Endothelial cell of umbilical vein (primary cell): ENCODE data around the gene COA7. TPM values are rescaled to one million over a fixed set of nuclear protein-coding genes. Genes with fewer than 3 reads are reported as not detected.

Source experiments
- BruUV-seq: library from RNA; stranded (reverse); fragments of 400-500 nt; replicated peaks from 2 replicates; lab custom pipeline; 2021; lab: Mats Ljungman, UMichigan
- CTCF ChIA-PET: fragments of 300-600, 350-600 bp; sonication (Branson Sonifier 250); formaldehyde crosslinking; loops from one replicate; lab custom pipeline; 2021; ENCODE audit warnings: antibody characterized with exemption, inconsistent platforms; lab: Charles Lee
- POLR2A ChIA-PET: fragments of 300-600, 350-600 bp; sonication (Branson Sonifier 250); formaldehyde crosslinking; loops from one replicate; lab custom pipeline; 2021; ENCODE audit warnings: antibody characterized with exemption, inconsistent platforms; lab: Charles Lee
- DNase-seq: peaks from one replicate; pipeline ENCODE4 v3.0.0-alpha.2; 2011; ENCODE audit warnings: low read depth, low spot score
- FAIRE-seq: peaks from 2 replicates; lab custom pipeline; 2011; peaks lifted over from hg19 to GRCh38; lab: Jason Lieb, UNC
- H2AFZ ChIP-seq: 2 replicates; pipeline ENCODE4 v1.6.0; 2012; ENCODE audit warnings: low read depth, low read length, control low read depth, inconsistent platforms
- H3K27ac ChIP-seq: 2 replicates; pipeline ENCODE4 v1.5.1; 2011; ENCODE audit warnings: low read depth, mild to moderate bottlenecking, control low read depth, low read length, moderate library complexity; ENCODE audit not compliant: insufficient read depth
- H3K27me3 ChIP-seq, 2 experiments: 2 replicates each; pipeline versions ENCODE4 v1.6.0 to v1.6.1; 2011; ENCODE audit warnings: low read length in 2 of 2, mixed read lengths in 1 of 2; ENCODE audit not compliant: control insufficient read depth in 2 of 2, insufficient read depth in 2 of 2
- H3K36me3 ChIP-seq, 2 experiments: 2 replicates in 1 of 2; 3 replicates in 1 of 2; pipeline ENCODE4 v1.5.1; 2011; ENCODE audit warnings: low read length in 2 of 2, mild to moderate bottlenecking in 1 of 2, moderate library complexity in 1 of 2; ENCODE audit not compliant: control insufficient read depth in 2 of 2, insufficient read depth in 2 of 2; ENCODE audit errors: extremely low read depth in 1 of 2
- H3K4me1 ChIP-seq: 3 replicates; pipeline ENCODE4 v1.5.1; 2011; ENCODE audit warnings: mild to moderate bottlenecking, low read length; ENCODE audit not compliant: control insufficient read depth, insufficient read depth; ENCODE audit errors: extremely low read depth
- H3K4me2 ChIP-seq: 2 replicates; pipeline ENCODE4 v1.6.1; 2011; ENCODE audit warnings: low read length, control low read depth, mixed read lengths; ENCODE audit not compliant: insufficient read depth
- H3K4me3 ChIP-seq, 3 experiments: fragments of 200-600 bp in 1 of 3; sonication (generic), shearing (Covaris generic) in 1 of 3; replicated peaks in 1 of 3; 2 replicates each; pipeline ENCODE4 v1.5.1; 2011 to 2016; ENCODE audit warnings: control low read depth in 3 of 3, low read length in 3 of 3, mild to moderate bottlenecking in 2 of 3, inconsistent platforms in 1 of 3, low read depth in 1 of 3, moderate library complexity in 1 of 3; ENCODE audit not compliant: insufficient read depth in 1 of 3
- H3K79me2 ChIP-seq: 2 replicates; pipeline ENCODE4 v1.6.0; 2012; ENCODE audit warnings: low read length, inconsistent platforms; ENCODE audit not compliant: control insufficient read depth, insufficient read depth
- H3K9ac ChIP-seq: replicated peaks from 2 replicates; pipeline ENCODE3; 2011; ENCODE audit warnings: low read length, control low read depth; ENCODE audit not compliant: insufficient read depth; ENCODE audit errors: extremely low read depth
- H3K9me1 ChIP-seq: replicated peaks from 3 replicates; pipeline ENCODE4 v1.6.0; 2011; ENCODE audit warnings: mild to moderate bottlenecking, low read length; ENCODE audit not compliant: control insufficient read depth, insufficient read depth; ENCODE audit errors: extremely low read depth
- H3K9me3 ChIP-seq: replicated peaks from 2 replicates; pipeline ENCODE4 v1.5.1; 2012; ENCODE audit warnings: low read length, inconsistent platforms; ENCODE audit not compliant: control insufficient read depth, insufficient read depth
- H4K20me1 ChIP-seq: replicated peaks from 2 replicates; pipeline ENCODE3; 2011; ENCODE audit warnings: mild to moderate bottlenecking, low read length; ENCODE audit not compliant: control insufficient read depth, insufficient read depth; ENCODE audit errors: extremely low read depth
- EZH2 ChIP-seq: IDR thresholded peaks from 2 replicates; pipeline ENCODE4 v1.6.1; 2012; ENCODE audit warnings: borderline replicate concordance, low read depth, mild to moderate bottlenecking, moderate library complexity, low read length, inconsistent platforms; ENCODE audit not compliant: severe bottlenecking
- FOS ChIP-seq: IDR thresholded peaks from 2 replicates; pipeline ENCODE4 v1.6.1; 2011; ENCODE audit warnings: mild to moderate bottlenecking, low read length, moderate library complexity, borderline replicate concordance; ENCODE audit not compliant: insufficient read depth
- GATA2 ChIP-seq: IDR thresholded peaks from 2 replicates; pipeline ENCODE4 v1.7.0; 2011; ENCODE audit warnings: low read depth, mild to moderate bottlenecking, moderate library complexity, mixed read lengths, low read length; ENCODE audit not compliant: insufficient read length, insufficient read depth
- JUN ChIP-seq: IDR thresholded peaks from 2 replicates; pipeline ENCODE4 v1.6.1; 2011; ENCODE audit warnings: borderline replicate concordance, low read depth; ENCODE audit not compliant: insufficient read length, insufficient read depth
- MYC ChIP-seq: IDR thresholded peaks from one replicate; pipeline ENCODE4 v1.6.1; 2011; ENCODE audit warnings: mild to moderate bottlenecking, low read depth, low read length
- POLR2A ChIP-seq: IDR thresholded peaks from 2 replicates; pipeline ENCODE4 v1.6.1; 2012; ENCODE audit warnings: low read depth, mild to moderate bottlenecking, control low read depth, low read length
- POLR2AphosphoS5 ChIP-seq: IDR thresholded peaks from 2 replicates; pipeline ENCODE4 v1.6.1; 2012; ENCODE audit warnings: low read depth, mild to moderate bottlenecking, control low read depth, low read length, moderate library complexity; ENCODE audit not compliant: insufficient read depth
- dilution Hi-C: fragments of 300-500 bp; cut with MboI; formaldehyde crosslinking; loops from one replicate; pipeline ENCODE4 v1.15.0; 2019; ENCODE audit warnings: low sequenced_read_pairs; ENCODE audit not compliant: extremely low pct_ligation_motif_present
- intact Hi-C: fragments of 100-400 bp; cut with micrococcal nuclease; formaldehyde crosslinking; loops from one replicate; pipeline ENCODE4 v1.10.0; 2022
- polyA plus RNA-seq, 4 experiments: library from polyadenylated mRNA; depleted of rRNA in 3 of 4; stranded (reverse) in 3 of 4; unstranded in 1 of 4; fragments of >200 nt; gene quantifications; 2 replicates each; pipeline versions ENCODE4 v1.2.1 to v1.2.3, GENCODE V29; 2011 to 2012; ENCODE audit warnings: missing spikeins in 1 of 4
- total RNA-seq: library from RNA; stranded (reverse); gene quantifications from 2 replicates; pipeline ENCODE4 v1.2.3, GENCODE V29; 2021
- TF ChIP-seq, protein P1 (sequence below), 2 donors: IDR thresholded peaks; 1 replicate in 1 of 2; 2 replicates in 1 of 2; pipeline ENCODE4 v1.5.1; 2011; ENCODE audit warnings: low read length in 2 of 2, mild to moderate bottlenecking in 2 of 2, moderate library complexity in 2 of 2, control low read depth in 1 of 2, inconsistent platforms in 1 of 2, low read depth in 1 of 2; ENCODE audit not compliant: insufficient read depth in 1 of 2; ENCODE audit errors: extremely low read depth in 1 of 2
- TF ChIP-seq, protein P2 (sequence below): IDR thresholded peaks from 2 replicates; pipeline ENCODE4 v1.6.1; 2011; ENCODE audit not compliant: insufficient read depth, insufficient read length

Gene COA7
- total and polyA plus RNA-seq, 2 donors (not counting 3 experiments of a cell fraction or from before 2014, with no cell fraction given) = 11.7 to 28.6 TPM

DNA sequence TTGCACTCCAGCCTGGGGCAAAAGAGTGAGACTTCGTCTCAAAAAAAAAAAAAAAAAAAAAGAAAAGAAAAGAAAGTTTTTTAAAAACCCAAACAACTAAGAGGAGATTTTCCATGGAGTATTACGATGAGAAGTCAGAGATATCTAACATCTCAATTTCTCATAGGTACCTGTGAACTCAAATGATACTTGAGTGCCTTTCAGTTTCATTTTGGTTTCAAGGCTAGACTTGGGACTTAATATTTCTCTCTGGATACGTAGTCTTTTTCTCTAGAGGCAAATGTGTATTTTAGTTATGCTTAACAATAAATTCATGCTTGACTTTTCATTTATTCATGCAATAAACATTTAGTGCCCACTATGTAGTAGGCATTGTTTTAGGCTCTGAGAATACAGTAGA lies 43.1 kb upstream of the COA7 start:
- intact Hi-C loops (no loop called here), dilution Hi-C loops (no loop called here)
- Histone ChIP-seq H3K36me3 (no peaks in the 10 kb centered on the region), H3K9me3 (no peaks in the 10 kb centered on the region), H3K9me1 (no peaks in the 10 kb centered on the region), H3K4me3 (no peak overlapping the region), H4K20me1 (no peaks in the 10 kb centered on the region), H3K9ac (no peak overlapping the region), H3K4me1 (no peaks in the 10 kb centered on the region), H3K27me3 (no peaks in the 10 kb centered on the region), H3K79me2 (peaks cover 10% of the 10 kb centered on the region), H2AFZ (no peak overlapping the region), H3K4me2 (no peak overlapping the region), H3K27ac (no peak overlapping the region)
- POLR2A ChIA-PET = no interaction called here
- TF ChIP-seq JUN (no peak), POLR2AphosphoS5 (no peak), GATA2 (no peak), MYC (no peak), POLR2A (no peak), FOS (no peak), EZH2 (no peak)
- TF ChIP-seq, protein P1, sequence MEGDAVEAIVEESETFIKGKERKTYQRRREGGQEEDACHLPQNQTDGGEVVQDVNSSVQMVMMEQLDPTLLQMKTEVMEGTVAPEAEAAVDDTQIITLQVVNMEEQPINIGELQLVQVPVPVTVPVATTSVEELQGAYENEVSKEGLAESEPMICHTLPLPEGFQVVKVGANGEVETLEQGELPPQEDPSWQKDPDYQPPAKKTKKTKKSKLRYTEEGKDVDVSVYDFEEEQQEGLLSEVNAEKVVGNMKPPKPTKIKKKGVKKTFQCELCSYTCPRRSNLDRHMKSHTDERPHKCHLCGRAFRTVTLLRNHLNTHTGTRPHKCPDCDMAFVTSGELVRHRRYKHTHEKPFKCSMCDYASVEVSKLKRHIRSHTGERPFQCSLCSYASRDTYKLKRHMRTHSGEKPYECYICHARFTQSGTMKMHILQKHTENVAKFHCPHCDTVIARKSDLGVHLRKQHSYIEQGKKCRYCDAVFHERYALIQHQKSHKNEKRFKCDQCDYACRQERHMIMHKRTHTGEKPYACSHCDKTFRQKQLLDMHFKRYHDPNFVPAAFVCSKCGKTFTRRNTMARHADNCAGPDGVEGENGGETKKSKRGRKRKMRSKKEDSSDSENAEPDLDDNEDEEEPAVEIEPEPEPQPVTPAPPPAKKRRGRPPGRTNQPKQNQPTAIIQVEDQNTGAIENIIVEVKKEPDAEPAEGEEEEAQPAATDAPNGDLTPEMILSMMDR (IDR thresholded peaks at IDR 0.05; ENCODE audit: extremely low read depth in 1 of 2, insufficient read depth in 1 of 2, low read depth in 1 of 2, low read length in 2 of 2) = no peak
- TF ChIP-seq, protein P2, sequence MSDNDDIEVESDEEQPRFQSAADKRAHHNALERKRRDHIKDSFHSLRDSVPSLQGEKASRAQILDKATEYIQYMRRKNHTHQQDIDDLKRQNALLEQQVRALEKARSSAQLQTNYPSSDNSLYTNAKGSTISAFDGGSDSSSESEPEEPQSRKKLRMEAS = no peak
- BruUV-seq = no TSS peak
- no peak for DNase-seq
- FAIRE-seq = no peak
- CTCF ChIA-PET = no interaction called here
